Nephron progenitor cell (in vitro differentiated cells): ENCODE data around the gene MACF1.
"Not testable (repeated sequence)": the region's sequence is repeated elsewhere in the genome, so short reads cannot be mapped to it uniquely, and the experiment has no call there.

ENCODE experiments used
- DNase-seq: peaks from one replicate; pipeline ENCODE4 v3.0.0; 2021
- H3K27ac Mint-ChIP-seq: 2 replicates; pipeline ENCODE4 v1.8.0; 2021; ENCODE audit warnings: mild to moderate bottlenecking, moderate library complexity, mixed read lengths
- H3K27me3 Mint-ChIP-seq: 2 replicates; pipeline ENCODE4 v1.8.0; 2021; ENCODE audit warnings: mild to moderate bottlenecking, low read depth, mixed read lengths; ENCODE audit not compliant: poor library complexity
- H3K36me3 Mint-ChIP-seq: 2 replicates; pipeline ENCODE4 v1.8.0; 2021; ENCODE audit warnings: low read depth, mixed read lengths
- H3K4me1 Mint-ChIP-seq: 2 replicates; pipeline ENCODE4 v1.8.0; 2021; ENCODE audit warnings: mixed read lengths
- H3K4me3 Mint-ChIP-seq: 2 replicates; pipeline ENCODE4 v1.8.0; 2021; ENCODE audit warnings: mild to moderate bottlenecking, moderate library complexity, mixed read lengths
- H3K9me3 Mint-ChIP-seq: 2 replicates; pipeline ENCODE4 v1.8.0; 2021; ENCODE audit warnings: mild to moderate bottlenecking, moderate library complexity, mixed read lengths
- CTCF ChIP-seq: fragments of 200-600 bp; sonication (generic); IDR thresholded peaks from 2 replicates; pipeline ENCODE4 v1.5.0; 2021; ENCODE audit warnings: antibody characterized with exemption

The MACF1 gene

GRCh38 chr1:39489567-39490239 lies 285.2 kb downstream of the MACF1 start:
- peaks cover 35% of the 10 kb centered on the region for H3K36me3 Mint-ChIP-seq
- TF ChIP-seq CTCF, result no peak
- H3K9me3 Mint-ChIP-seq, result no peaks in the 10 kb centered on the region
- H3K4me1 Mint-ChIP-seq, result no peaks in the 10 kb centered on the region
- no peak overlapping the region for H3K27ac Mint-ChIP-seq
- H3K27me3 Mint-ChIP-seq, result peaks cover 54% of the 10 kb centered on the region
- H3K4me3 Mint-ChIP-seq, result no peak overlapping the region
- DNase-seq, result no peak

- Mint-ChIP-seq H3K4me1 (no peaks in the 10 kb centered on the region), H3K27ac (no peak overlapping the region), H3K36me3 (peaks cover 27% of the 10 kb centered on the region), H3K27me3 (peaks cover 60% of the 10 kb centered on the region), H3K4me3 (peak overlapping the region; percentile 66), H3K9me3 (no peaks in the 10 kb centered on the region)
- no peak for TF ChIP-seq CTCF
- DNase-seq, result no peak
Observed at GRCh38 chr1:39490596-39491145, 286.2 kb downstream of the MACF1 start.

GRCh38 chr1:39491146-39491921 lies 286.8 kb downstream of the MACF1 start, which contains the start of gene BMP8A:
BMP8A (plus strand) TSS chr1:39491636; CDS start chr1:39491992, 356 bp downstream.
- H3K27me3 Mint-ChIP-seq, result peaks cover 60% of the 10 kb centered on the region
- H3K36me3 Mint-ChIP-seq, result peaks cover 20% of the 10 kb centered on the region
- H3K9me3 Mint-ChIP-seq, result no peaks in the 10 kb centered on the region
- H3K27ac Mint-ChIP-seq, result no peak within 1 kb of the TSS
- peak; percentile 84 for DNase-seq
- H3K4me3 Mint-ChIP-seq, result peak within 1 kb of the TSS; percentile 66
- TF ChIP-seq CTCF, result no peak
- H3K4me1 Mint-ChIP-seq, result no peaks in the 10 kb centered on the region

- H3K4me1 Mint-ChIP-seq, H3K27ac Mint-ChIP-seq, H3K9me3 Mint-ChIP-seq, H3K36me3 Mint-ChIP-seq: not testable (repeated sequence)
- DNase-seq, result peak; percentile 38
- peaks cover 66% of the 10 kb centered on the region for H3K27me3 Mint-ChIP-seq
- H3K4me3 Mint-ChIP-seq, result peak overlapping the region; percentile 60
Observed at GRCh38 chr1:39492118-39493042, 287.9 kb downstream of the MACF1 start.

GRCh38 chr1:39493043-39493810 lies 288.7 kb downstream of the MACF1 start:
- H3K27ac Mint-ChIP-seq, H3K36me3 Mint-ChIP-seq, H3K9me3 Mint-ChIP-seq, DNase-seq, H3K4me1 Mint-ChIP-seq: not testable (repeated sequence)
- peak overlapping the region; percentile 60 for H3K4me3 Mint-ChIP-seq
- peaks cover 66% of the 10 kb centered on the region for H3K27me3 Mint-ChIP-seq

GRCh38 chr1:39494671-39495410 lies 290.3 kb downstream of the MACF1 start:
- Mint-ChIP-seq H3K4me3 (no peak overlapping the region), H3K27ac (no peak overlapping the region), H3K36me3 (no peaks in the 10 kb centered on the region), H3K9me3 (no peaks in the 10 kb centered on the region), H3K27me3 (peaks cover 54% of the 10 kb centered on the region), H3K4me1 (peaks cover 6% of the 10 kb centered on the region)
- no peak for DNase-seq
- no peak for TF ChIP-seq CTCF

GRCh38 chr1:39496520-39496919 lies 292.0 kb downstream of the MACF1 start:
- DNase-seq, H3K4me3 Mint-ChIP-seq, H3K9me3 Mint-ChIP-seq, H3K27ac Mint-ChIP-seq, H3K36me3 Mint-ChIP-seq: not testable (repeated sequence)
- H3K27me3 Mint-ChIP-seq, result peaks cover 47% of the 10 kb centered on the region
- H3K4me1 Mint-ChIP-seq, result peaks cover 18% of the 10 kb centered on the region
